SK-N-SH treated with all-trans-retinoic acid at 6 μM for 48 hours (cell line): Measurements from ENCODE around the gene ELK4.

Experiments used
- ATAC-seq: fragments of 200-7000 bp; cut with Tn5 transposase; 3 replicates; pipeline ENCODE4 v1.9.1; 2020; ENCODE audit warnings: mild to moderate bottlenecking, moderate library complexity
- ARNTL ChIP-seq: fragments of 450-650 bp; formaldehyde crosslinking; IDR thresholded peaks from 2 replicates; pipeline ENCODE4 v1.5.0; 2020; ENCODE audit warnings: low read depth, mild to moderate bottlenecking, moderate library complexity, borderline replicate concordance
- BACH2 ChIP-seq: fragments of 250-450 bp; sonication (Bioruptor Pico); IDR thresholded peaks from 2 replicates; pipeline ENCODE4 v1.9.0; 2021; ENCODE audit warnings: mild to moderate bottlenecking, borderline replicate concordance
- CSDC2 ChIP-seq: fragments of 250-450 bp; sonication (Bioruptor Pico); IDR thresholded peaks from 2 replicates; pipeline ENCODE4 v1.5.0; 2020; ENCODE audit warnings: mild to moderate bottlenecking, moderate library complexity
- ESRRG ChIP-seq: fragments of 250-450 bp; sonication (Bioruptor Pico); IDR thresholded peaks from 2 replicates; pipeline ENCODE4 v1.6.1; 2021; ENCODE audit warnings: mild to moderate bottlenecking
- GLIS3 ChIP-seq: fragments of 250-450 bp; sonication (Bioruptor Pico); IDR thresholded peaks from 2 replicates; pipeline ENCODE4 v1.5.0; 2020; ENCODE audit warnings: mild to moderate bottlenecking, moderate library complexity
- ISL1 ChIP-seq: fragments of 250-450 bp; sonication (Bioruptor Pico); IDR thresholded peaks from 2 replicates; pipeline ENCODE4 v2.1.2; 2022; ENCODE audit warnings: mild to moderate bottlenecking, moderate library complexity
- OSR1 ChIP-seq: fragments of 250-450 bp; sonication (Bioruptor Pico); IDR thresholded peaks from 2 replicates; pipeline ENCODE4 v1.8.0; 2022; ENCODE audit warnings: moderate library complexity, mild to moderate bottlenecking, inconsistent platforms
- PATZ1 ChIP-seq: fragments of 250-450 bp; sonication (Bioruptor Pico); IDR thresholded peaks from 2 replicates; pipeline ENCODE4 v1.8.0; 2020; ENCODE audit warnings: mild to moderate bottlenecking, moderate library complexity, borderline replicate concordance
- PPARA ChIP-seq: fragments of 250-450 bp; sonication (Bioruptor Pico); IDR thresholded peaks from 2 replicates; pipeline ENCODE4 v1.5.0; 2020; ENCODE audit warnings: mild to moderate bottlenecking, borderline replicate concordance
- RARB ChIP-seq: fragments of 250-450 bp; sonication (Bioruptor Pico); IDR thresholded peaks from 2 replicates; pipeline ENCODE4 v1.8.0; 2021; ENCODE audit warnings: mild to moderate bottlenecking, moderate library complexity
- SNAI2 ChIP-seq: fragments of 250-450 bp; sonication (Bioruptor Pico); IDR thresholded peaks from 2 replicates; pipeline ENCODE4 v1.5.0; 2020; ENCODE audit warnings: mild to moderate bottlenecking, moderate library complexity
- TCF4 ChIP-seq: fragments of 250-450 bp; sonication (Bioruptor Pico); IDR thresholded peaks from 2 replicates; pipeline ENCODE4 v1.8.0; 2021; ENCODE audit warnings: mild to moderate bottlenecking, moderate library complexity, borderline replicate concordance
- TOX ChIP-seq: fragments of 250-450 bp; sonication (Bioruptor Pico); IDR thresholded peaks from 2 replicates; pipeline ENCODE4 v1.8.0; 2021; ENCODE audit warnings: mild to moderate bottlenecking, moderate library complexity, borderline replicate concordance
- ZFP3 ChIP-seq: fragments of 250-450 bp; sonication (Bioruptor Pico); IDR thresholded peaks from 2 replicates; pipeline ENCODE4 v1.5.0; 2020; ENCODE audit warnings: mild to moderate bottlenecking, moderate library complexity
- ZFP30 ChIP-seq: fragments of 450-650 bp; formaldehyde crosslinking; IDR thresholded peaks from 2 replicates; pipeline ENCODE4 v1.5.0; 2022; ENCODE audit warnings: mild to moderate bottlenecking, moderate library complexity
- ZNF565 ChIP-seq: fragments of 450-650 bp; formaldehyde crosslinking; conservative IDR thresholded peaks from 2 replicates; pipeline ENCODE4 v1.5.0; 2020; ENCODE audit warnings: low read depth, mild to moderate bottlenecking, moderate library complexity
- ZNF70 ChIP-seq: fragments of 450-650 bp; formaldehyde crosslinking; IDR thresholded peaks from 2 replicates; pipeline ENCODE4 v1.5.0; 2020; ENCODE audit warnings: mild to moderate bottlenecking, moderate library complexity
- ZNF8 ChIP-seq: fragments of 450-650 bp; formaldehyde crosslinking; IDR thresholded peaks from 2 replicates; pipeline ENCODE4 v1.5.0; 2020; ENCODE audit warnings: mild to moderate bottlenecking, moderate library complexity
- TF ChIP-seq, protein P1 (sequence below): fragments of 250-450 bp; sonication (Bioruptor Pico); IDR thresholded peaks from 2 replicates; pipeline ENCODE4 v1.8.0; 2021; ENCODE audit warnings: low read depth, mild to moderate bottlenecking, moderate library complexity, borderline replicate concordance
- TF ChIP-seq, protein P2 (sequence below): fragments of 250-450 bp; sonication (Bioruptor Pico); IDR thresholded peaks from 2 replicates; pipeline ENCODE4 v1.5.0; 2020; ENCODE audit warnings: mild to moderate bottlenecking, moderate library complexity
- TF ChIP-seq, protein P3 (sequence below): fragments of 250-450 bp; sonication (Bioruptor Pico); IDR thresholded peaks from 2 replicates; pipeline ENCODE4 v1.5.1; 2020; ENCODE audit warnings: low read depth, mild to moderate bottlenecking, moderate library complexity
- TF ChIP-seq, protein P4 (sequence below): fragments of 250-450 bp; sonication (Bioruptor Pico); IDR thresholded peaks from 2 replicates; pipeline ENCODE4 v1.5.1; 2021; ENCODE audit warnings: mild to moderate bottlenecking, moderate library complexity

The ELK4 gene

DNA sequence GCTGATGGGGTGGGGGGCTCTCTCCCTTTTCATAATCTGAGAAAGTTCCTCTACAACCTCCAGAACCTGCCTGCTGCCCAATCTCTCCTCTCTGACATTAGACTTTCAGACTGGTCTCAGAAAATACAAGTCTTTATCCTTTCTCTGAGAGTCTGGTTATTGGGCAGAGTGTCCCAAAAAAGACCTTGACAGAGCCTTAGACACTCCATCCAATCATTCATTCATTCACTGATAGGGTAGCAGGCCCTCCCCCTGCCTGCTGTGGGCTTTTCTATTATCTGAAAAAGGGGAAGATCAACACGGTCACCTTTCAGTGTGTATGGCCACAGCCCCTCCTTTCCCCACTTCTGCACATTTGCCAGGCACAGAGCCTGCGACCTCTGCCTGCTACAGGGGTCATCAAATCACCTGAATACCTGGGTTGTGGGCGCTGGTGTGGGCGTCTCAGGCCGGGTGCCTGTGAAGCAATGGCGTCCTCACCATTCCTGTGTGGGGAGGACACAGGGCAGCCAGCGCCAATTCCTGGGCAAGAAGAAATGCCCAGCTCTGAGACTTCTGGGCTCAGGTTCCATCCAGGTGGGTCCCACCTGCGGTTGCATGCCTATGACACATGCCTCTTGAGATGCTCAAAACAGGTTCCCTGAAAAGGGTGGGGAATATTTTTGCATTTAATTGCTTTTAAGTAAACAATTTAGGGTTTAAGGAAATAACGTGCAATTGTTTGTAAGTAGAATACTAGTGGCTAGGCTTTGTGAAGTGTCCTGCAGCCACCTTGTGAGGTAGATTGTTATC lies 52.8 kb downstream of the ELK4 start:
- no peak for ATAC-seq
- TF ChIP-seq, protein P1, sequence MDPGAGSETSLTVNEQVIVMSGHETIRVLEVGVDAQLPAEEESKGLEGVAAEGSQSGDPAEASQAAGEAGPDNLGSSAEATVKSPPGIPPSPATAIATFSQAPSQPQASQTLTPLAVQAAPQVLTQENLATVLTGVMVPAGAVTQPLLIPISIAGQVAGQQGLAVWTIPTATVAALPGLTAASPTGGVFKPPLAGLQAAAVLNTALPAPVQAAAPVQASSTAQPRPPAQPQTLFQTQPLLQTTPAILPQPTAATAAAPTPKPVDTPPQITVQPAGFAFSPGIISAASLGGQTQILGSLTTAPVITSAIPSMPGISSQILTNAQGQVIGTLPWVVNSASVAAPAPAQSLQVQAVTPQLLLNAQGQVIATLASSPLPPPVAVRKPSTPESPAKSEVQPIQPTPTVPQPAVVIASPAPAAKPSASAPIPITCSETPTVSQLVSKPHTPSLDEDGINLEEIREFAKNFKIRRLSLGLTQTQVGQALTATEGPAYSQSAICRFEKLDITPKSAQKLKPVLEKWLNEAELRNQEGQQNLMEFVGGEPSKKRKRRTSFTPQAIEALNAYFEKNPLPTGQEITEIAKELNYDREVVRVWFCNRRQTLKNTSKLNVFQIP (CRISPR knock-in tag): no peak
- TF ChIP-seq ZNF70 (CRISPR knock-in tag) (no peak), ISL1 (no peak), GLIS3 (CRISPR knock-in tag) (no peak), ARNTL (no peak), PATZ1 (CRISPR knock-in tag) (no peak), BACH2 (CRISPR knock-in tag) (no peak), ZNF565 (CRISPR knock-in tag) (no peak), SNAI2 (CRISPR knock-in tag) (no peak), TCF4 (CRISPR knock-in tag) (no peak), CSDC2 (no peak), OSR1 (CRISPR knock-in tag) (no peak), ZFP3 (no peak), TOX (no peak), ESRRG (no peak)
- TF ChIP-seq, protein P2, sequence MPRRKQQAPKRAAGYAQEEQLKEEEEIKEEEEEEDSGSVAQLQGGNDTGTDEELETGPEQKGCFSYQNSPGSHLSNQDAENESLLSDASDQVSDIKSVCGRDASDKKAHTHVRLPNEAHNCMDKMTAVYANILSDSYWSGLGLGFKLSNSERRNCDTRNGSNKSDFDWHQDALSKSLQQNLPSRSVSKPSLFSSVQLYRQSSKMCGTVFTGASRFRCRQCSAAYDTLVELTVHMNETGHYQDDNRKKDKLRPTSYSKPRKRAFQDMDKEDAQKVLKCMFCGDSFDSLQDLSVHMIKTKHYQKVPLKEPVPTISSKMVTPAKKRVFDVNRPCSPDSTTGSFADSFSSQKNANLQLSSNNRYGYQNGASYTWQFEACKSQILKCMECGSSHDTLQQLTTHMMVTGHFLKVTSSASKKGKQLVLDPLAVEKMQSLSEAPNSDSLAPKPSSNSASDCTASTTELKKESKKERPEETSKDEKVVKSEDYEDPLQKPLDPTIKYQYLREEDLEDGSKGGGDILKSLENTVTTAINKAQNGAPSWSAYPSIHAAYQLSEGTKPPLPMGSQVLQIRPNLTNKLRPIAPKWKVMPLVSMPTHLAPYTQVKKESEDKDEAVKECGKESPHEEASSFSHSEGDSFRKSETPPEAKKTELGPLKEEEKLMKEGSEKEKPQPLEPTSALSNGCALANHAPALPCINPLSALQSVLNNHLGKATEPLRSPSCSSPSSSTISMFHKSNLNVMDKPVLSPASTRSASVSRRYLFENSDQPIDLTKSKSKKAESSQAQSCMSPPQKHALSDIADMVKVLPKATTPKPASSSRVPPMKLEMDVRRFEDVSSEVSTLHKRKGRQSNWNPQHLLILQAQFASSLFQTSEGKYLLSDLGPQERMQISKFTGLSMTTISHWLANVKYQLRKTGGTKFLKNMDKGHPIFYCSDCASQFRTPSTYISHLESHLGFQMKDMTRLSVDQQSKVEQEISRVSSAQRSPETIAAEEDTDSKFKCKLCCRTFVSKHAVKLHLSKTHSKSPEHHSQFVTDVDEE (CRISPR knock-in tag): no peak
- TF ChIP-seq, protein P3, sequence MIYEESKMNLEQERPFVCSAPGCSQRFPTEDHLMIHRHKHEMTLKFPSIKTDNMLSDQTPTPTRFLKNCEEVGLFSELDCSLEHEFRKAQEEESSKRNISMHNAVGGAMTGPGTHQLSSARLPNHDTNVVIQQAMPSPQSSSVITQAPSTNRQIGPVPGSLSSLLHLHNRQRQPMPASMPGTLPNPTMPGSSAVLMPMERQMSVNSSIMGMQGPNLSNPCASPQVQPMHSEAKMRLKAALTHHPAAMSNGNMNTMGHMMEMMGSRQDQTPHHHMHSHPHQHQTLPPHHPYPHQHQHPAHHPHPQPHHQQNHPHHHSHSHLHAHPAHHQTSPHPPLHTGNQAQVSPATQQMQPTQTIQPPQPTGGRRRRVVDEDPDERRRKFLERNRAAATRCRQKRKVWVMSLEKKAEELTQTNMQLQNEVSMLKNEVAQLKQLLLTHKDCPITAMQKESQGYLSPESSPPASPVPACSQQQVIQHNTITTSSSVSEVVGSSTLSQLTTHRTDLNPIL (CRISPR knock-in tag): no peak
- TF ChIP-seq, protein P4, sequence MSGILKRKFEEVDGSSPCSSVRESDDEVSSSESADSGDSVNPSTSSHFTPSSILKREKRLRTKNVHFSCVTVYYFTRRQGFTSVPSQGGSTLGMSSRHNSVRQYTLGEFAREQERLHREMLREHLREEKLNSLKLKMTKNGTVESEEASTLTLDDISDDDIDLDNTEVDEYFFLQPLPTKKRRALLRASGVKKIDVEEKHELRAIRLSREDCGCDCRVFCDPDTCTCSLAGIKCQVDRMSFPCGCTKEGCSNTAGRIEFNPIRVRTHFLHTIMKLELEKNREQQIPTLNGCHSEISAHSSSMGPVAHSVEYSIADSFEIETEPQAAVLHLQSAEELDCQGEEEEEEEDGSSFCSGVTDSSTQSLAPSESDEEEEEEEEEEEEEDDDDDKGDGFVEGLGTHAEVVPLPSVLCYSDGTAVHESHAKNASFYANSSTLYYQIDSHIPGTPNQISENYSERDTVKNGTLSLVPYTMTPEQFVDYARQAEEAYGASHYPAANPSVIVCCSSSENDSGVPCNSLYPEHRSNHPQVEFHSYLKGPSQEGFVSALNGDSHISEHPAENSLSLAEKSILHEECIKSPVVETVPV: no peak

- ATAC-seq: peak; percentile 21; the same call in 2 of the 3 replicates
- no peak for TF ChIP-seq RARB
- no peak for TF ChIP-seq ZFP30 (CRISPR knock-in tag)
- no peak for TF ChIP-seq PATZ1 (CRISPR knock-in tag)
- no peak for TF ChIP-seq SNAI2 (CRISPR knock-in tag)
- no peak for TF ChIP-seq ISL1
- TF ChIP-seq ZNF70 (CRISPR knock-in tag): no peak
- TF ChIP-seq, protein P4: no peak
- TF ChIP-seq ARNTL: no peak
- TF ChIP-seq PPARA (CRISPR knock-in tag): no peak
- no peak for TF ChIP-seq TOX
- no peak for TF ChIP-seq GLIS3 (CRISPR knock-in tag)
- TF ChIP-seq ZNF565 (CRISPR knock-in tag): no peak
- TF ChIP-seq, protein P3 (CRISPR knock-in tag): no peak
- no peak for TF ChIP-seq BACH2 (CRISPR knock-in tag)
- no peak for TF ChIP-seq OSR1 (CRISPR knock-in tag)
- no peak for TF ChIP-seq ZNF8 (CRISPR knock-in tag)
These were observed 53.7 kb downstream of the ELK4 start for GRCh38 chr1:205577874-205578658.
